Mesendoderm (in vitro differentiated cells): ENCODE results near the gene HSD17B11.
"Not testable (repeated sequence)": the region's sequence is repeated elsewhere in the genome, so short reads cannot be mapped to it uniquely, and the experiment has no call there.

ENCODE experiments used
- DNase-seq: peaks from one replicate; pipeline ENCODE4 v3.0.0; 2013
- H2AK5ac ChIP-seq: 2 replicates; pipeline ENCODE4 v1.6.1; 2013; ENCODE audit warnings: low read length, inconsistent platforms
- H2BK120ac ChIP-seq: 2 replicates; pipeline ENCODE4 v1.6.1; 2013; ENCODE audit warnings: low read depth, mild to moderate bottlenecking, low read length, moderate library complexity, mixed read lengths
- H2BK15ac ChIP-seq: replicated peaks from 2 replicates; pipeline ENCODE4 v1.6.1; 2013; ENCODE audit warnings: low read depth, mild to moderate bottlenecking, moderate library complexity
- H2BK5ac ChIP-seq: 2 replicates; pipeline ENCODE4 v1.6.1; 2013; ENCODE audit warnings: low read length, inconsistent platforms
- H3K18ac ChIP-seq: 2 replicates; pipeline ENCODE4 v1.6.1; 2013; ENCODE audit warnings: mild to moderate bottlenecking, low read length, mixed read lengths
- H3K23ac ChIP-seq: one replicate; pipeline ENCODE4 v1.6.1; 2013; ENCODE audit warnings: low read length
- H3K27ac ChIP-seq: 2 replicates; pipeline ENCODE4 v1.5.1; 2013; ENCODE audit warnings: low read depth, mild to moderate bottlenecking, inconsistent platforms, low read length, moderate library complexity
- H3K27me3 ChIP-seq: 2 replicates; pipeline ENCODE4 v1.6.1; 2013; ENCODE audit warnings: low read length, control low read depth, mild to moderate bottlenecking, inconsistent platforms; ENCODE audit not compliant: insufficient read depth, poor library complexity
- H3K36me3 ChIP-seq: 2 replicates; pipeline ENCODE4 v1.6.1; 2013; ENCODE audit warnings: low read length, inconsistent platforms; ENCODE audit not compliant: control insufficient read depth, insufficient read depth
- H3K4ac ChIP-seq: one replicate; pipeline ENCODE4 v1.6.1; 2013; ENCODE audit warnings: low read depth, mild to moderate bottlenecking, low read length, moderate library complexity
- H3K4me1 ChIP-seq: 2 replicates; pipeline ENCODE4 v1.6.1; 2013; ENCODE audit warnings: low read depth, low read length, inconsistent platforms; ENCODE audit not compliant: control insufficient read depth
- H3K4me2 ChIP-seq: 2 replicates; pipeline ENCODE4 v1.6.1; 2013; ENCODE audit warnings: low read length
- H3K4me3 ChIP-seq: 2 replicates; pipeline ENCODE4 v1.5.1; 2013; ENCODE audit warnings: mild to moderate bottlenecking, low read length
- H3K56ac ChIP-seq: one replicate; pipeline ENCODE4 v1.6.1; 2013; ENCODE audit warnings: low read length
- H3K79me1 ChIP-seq: 2 replicates; pipeline ENCODE4 v1.6.1; 2013; ENCODE audit warnings: low read length, inconsistent platforms
- H3K79me2 ChIP-seq: 2 replicates; pipeline ENCODE4 v1.6.1; 2013; ENCODE audit warnings: mild to moderate bottlenecking, low read length; ENCODE audit not compliant: control insufficient read depth, insufficient read depth
- H3K9ac ChIP-seq: 2 replicates; pipeline ENCODE4 v1.6.1; 2013; ENCODE audit warnings: low read length, inconsistent platforms
- H4K5ac ChIP-seq: one replicate; pipeline ENCODE4 v1.6.1; 2013; ENCODE audit warnings: low read length
- H4K8ac ChIP-seq: one replicate; pipeline ENCODE4 v1.6.1; 2013; ENCODE audit warnings: low read depth, mild to moderate bottlenecking, control low read depth, low read length, moderate library complexity
- WGBS: extraction: QIAGEN DNeasy Blood & Tissue Kit; methylation state at CpG from one replicate; pipeline ENCODE4 v1.1.7; 2013; ENCODE audit warnings: low lambda C conversion rate, missing lambda C conversion rate; ENCODE audit not compliant: insufficient coverage; ENCODE audit errors: extremely low coverage; 5-methylcytosine and 5-hydroxymethylcytosine counted together

The HSD17B11 gene

DNA sequence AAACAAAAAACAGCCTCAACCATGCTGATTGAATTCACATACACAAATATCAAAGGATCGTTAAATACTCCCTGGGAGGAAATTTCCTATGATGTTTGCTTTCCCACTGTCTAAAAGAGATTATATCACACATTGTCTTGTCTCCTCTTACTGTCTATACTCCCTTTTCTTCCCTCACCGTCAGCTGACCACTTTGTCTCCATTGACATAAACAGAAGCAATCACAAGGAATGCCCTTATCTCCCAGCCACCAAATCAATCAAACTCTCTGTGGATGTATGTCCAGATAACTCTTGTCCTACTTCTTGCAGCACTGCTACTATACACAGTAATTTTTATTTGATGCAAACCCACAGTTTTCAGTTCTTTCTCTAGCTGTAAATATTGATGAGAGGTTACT lies 19.2 kb upstream of the HSD17B11 start:
- no peaks in the 10 kb centered on the region for H3K4me1 ChIP-seq
- H3K79me2 ChIP-seq, result no peaks in the 10 kb centered on the region
- H3K9ac ChIP-seq, result no peak overlapping the region
- H2BK5ac ChIP-seq, result no peak overlapping the region
- H3K79me1 ChIP-seq, result no peaks in the 10 kb centered on the region
- H3K23ac ChIP-seq, result no peak overlapping the region
- H2BK15ac ChIP-seq, result no peak overlapping the region
- no peak for DNase-seq
- H3K4me3 ChIP-seq, result no peak overlapping the region
- no peak overlapping the region for H3K18ac ChIP-seq
- no peaks in the 10 kb centered on the region for H3K36me3 ChIP-seq
- no peak overlapping the region for H3K27ac ChIP-seq
- no peak overlapping the region for H2AK5ac ChIP-seq
- no peak overlapping the region for H4K8ac ChIP-seq
- WGBS, result no CpG with 5 or more reads among the region's 2 CpGs
- no peaks in the 10 kb centered on the region for H3K27me3 ChIP-seq
- H3K4me2 ChIP-seq, result no peak overlapping the region
- no peak overlapping the region for H4K5ac ChIP-seq
- no peak overlapping the region for H3K4ac ChIP-seq
- no peak overlapping the region for H2BK120ac ChIP-seq
- H3K56ac ChIP-seq, result no peak overlapping the region

DNA sequence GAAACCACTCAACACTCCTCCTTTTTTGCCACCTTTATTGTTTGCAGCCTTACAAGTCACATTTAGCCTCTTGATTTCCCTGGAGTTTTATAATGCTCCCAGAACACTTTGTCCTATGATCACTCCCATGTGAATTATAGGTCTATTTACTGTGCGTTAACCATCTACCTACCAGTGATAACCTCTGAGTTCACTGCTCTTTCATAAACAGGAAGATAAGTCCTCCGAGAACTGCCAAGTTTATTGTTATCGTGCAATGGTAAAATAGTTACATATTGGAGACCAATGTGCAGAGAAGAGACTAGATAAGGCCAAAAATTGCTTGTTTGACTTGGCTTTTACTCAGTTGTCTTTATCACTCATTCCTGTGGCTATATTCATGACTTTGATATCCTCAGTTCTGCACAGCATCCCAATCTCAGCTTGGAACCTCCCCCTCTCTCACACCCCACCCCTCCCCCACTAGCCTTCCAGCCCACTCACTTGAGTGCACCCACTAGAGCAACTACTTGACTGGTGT lies 18.5 kb upstream of the HSD17B11 start:
- no peak overlapping the region for H4K8ac ChIP-seq
- H2AK5ac ChIP-seq, result no peak overlapping the region
- no peak overlapping the region for H3K9ac ChIP-seq
- no peak overlapping the region for H2BK15ac ChIP-seq
- no peaks in the 10 kb centered on the region for H3K4me1 ChIP-seq
- no peak overlapping the region for H3K27ac ChIP-seq
- no peak overlapping the region for H4K5ac ChIP-seq
- H3K79me1 ChIP-seq, result no peaks in the 10 kb centered on the region
- H3K4me3 ChIP-seq, result no peak overlapping the region
- DNase-seq, result no peak
- H3K4me2 ChIP-seq, result no peak overlapping the region
- no peak overlapping the region for H2BK120ac ChIP-seq
- H3K27me3 ChIP-seq, result no peaks in the 10 kb centered on the region
- WGBS, result no CpG with 5 or more reads among the region's 3 CpGs
- H3K79me2 ChIP-seq, result no peaks in the 10 kb centered on the region
- no peak overlapping the region for H3K56ac ChIP-seq
- no peak overlapping the region for H3K18ac ChIP-seq
- no peak overlapping the region for H2BK5ac ChIP-seq
- no peak overlapping the region for H3K23ac ChIP-seq
- H3K36me3 ChIP-seq, result no peaks in the 10 kb centered on the region
- no peak overlapping the region for H3K4ac ChIP-seq

DNA sequence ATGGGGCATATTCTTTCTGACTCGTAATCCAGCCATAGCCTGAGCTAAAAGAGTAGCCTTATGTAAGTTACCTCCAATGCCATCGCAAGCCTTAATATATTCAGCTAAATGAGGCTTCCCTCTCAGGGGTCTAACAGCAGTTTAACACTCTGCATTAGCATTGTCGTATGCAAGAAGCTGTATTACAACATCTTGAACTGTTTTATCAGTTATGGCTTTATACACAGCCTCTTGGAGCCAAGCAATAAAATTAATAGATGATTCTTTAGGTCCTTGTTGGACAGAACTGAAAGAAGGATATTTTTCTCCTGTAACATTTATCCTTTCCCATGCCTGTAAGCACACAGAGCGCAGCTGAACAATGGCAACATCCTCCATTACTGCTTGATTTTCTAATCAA lies 15.9 kb upstream of the HSD17B11 start:
- H3K4me3 ChIP-seq, H2AK5ac ChIP-seq, H3K36me3 ChIP-seq, H2BK15ac ChIP-seq, H3K4me1 ChIP-seq, H3K79me2 ChIP-seq, H4K8ac ChIP-seq, H2BK5ac ChIP-seq, H3K79me1 ChIP-seq, H4K5ac ChIP-seq, H3K9ac ChIP-seq, H3K27me3 ChIP-seq, H3K27ac ChIP-seq, H3K4ac ChIP-seq, H2BK120ac ChIP-seq, H3K56ac ChIP-seq, H3K18ac ChIP-seq, H3K4me2 ChIP-seq, DNase-seq, H3K23ac ChIP-seq: not testable (repeated sequence)
- WGBS, result no CpG with 5 or more reads among the region's 4 CpGs

DNA sequence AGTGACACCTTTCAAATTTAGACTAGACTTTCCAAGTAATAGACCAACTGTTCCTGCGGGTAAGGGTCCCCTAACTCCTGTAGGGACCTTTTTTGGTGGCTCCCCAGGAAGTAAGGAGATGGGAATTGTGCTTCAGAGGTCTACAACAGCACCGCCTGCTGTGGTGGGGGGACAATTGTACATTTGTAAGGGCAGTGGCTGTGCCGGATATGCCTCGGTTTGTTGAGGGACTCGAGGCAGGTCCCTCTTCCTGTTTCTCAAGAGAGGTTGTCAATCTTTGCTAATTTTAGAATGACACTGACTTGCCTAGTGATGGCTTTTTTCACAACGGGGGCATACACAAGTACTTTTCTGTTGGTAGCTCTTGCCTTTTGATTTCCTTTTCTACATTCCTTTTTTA lies 15.5 kb upstream of the HSD17B11 start:
- Histone ChIP-seq H3K4me3 (no peak overlapping the region), H3K27me3 (no peaks in the 10 kb centered on the region), H3K79me1 (no peaks in the 10 kb centered on the region), H3K4me1 (no peaks in the 10 kb centered on the region), H3K9ac (no peak overlapping the region), H3K56ac (no peak overlapping the region), H3K36me3 (no peaks in the 10 kb centered on the region), H3K4me2 (no peak overlapping the region), H3K4ac (no peak overlapping the region), H2BK15ac (no peak overlapping the region), H2AK5ac (no peak overlapping the region), H3K27ac (no peak overlapping the region), H4K5ac (no peak overlapping the region), H3K18ac (no peak overlapping the region), H2BK5ac (no peak overlapping the region), H3K23ac (no peak overlapping the region), H2BK120ac (no peak overlapping the region), H4K8ac (no peak overlapping the region), H3K79me2 (no peaks in the 10 kb centered on the region)
- WGBS, result no CpG with 5 or more reads among the region's 6 CpGs
- DNase-seq, result no peak

DNA sequence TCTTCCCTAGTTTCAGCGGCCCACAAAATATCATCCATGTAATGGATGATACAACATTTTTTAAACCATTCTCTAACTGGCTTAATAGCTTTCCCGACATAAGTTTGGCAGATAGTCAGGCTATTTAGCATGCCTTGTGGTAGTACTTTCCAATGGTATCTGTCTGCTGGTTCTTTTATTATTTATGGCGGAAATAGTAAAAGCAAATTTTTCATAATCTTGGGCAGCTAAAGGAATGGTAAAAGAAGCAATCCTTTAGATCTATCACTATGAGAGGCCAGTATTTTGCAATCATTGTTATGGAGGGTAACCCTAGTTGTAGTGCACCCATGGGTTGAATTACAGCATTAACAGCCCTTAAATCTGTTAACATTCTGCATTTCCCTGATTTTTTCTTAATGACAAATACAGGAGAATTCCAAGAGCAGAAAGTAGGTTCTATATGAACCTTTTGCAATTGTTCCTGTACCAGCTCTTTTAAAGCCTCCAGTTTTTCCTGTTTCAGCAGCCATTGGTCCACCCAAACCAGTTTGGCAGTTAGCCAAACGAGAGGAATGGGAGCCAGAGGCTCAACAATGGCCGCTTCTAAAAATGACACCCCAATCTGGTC lies 14.3 kb upstream of the HSD17B11 start:
- H3K4me1 ChIP-seq, result no peaks in the 10 kb centered on the region
- no peak overlapping the region for H3K4me2 ChIP-seq
- no CpG with 5 or more reads among the region's 5 CpGs for WGBS
- no peak overlapping the region for H2BK5ac ChIP-seq
- H2BK120ac ChIP-seq, result no peak overlapping the region
- no peaks in the 10 kb centered on the region for H3K79me2 ChIP-seq
- no peak overlapping the region for H3K23ac ChIP-seq
- no peaks in the 10 kb centered on the region for H3K36me3 ChIP-seq
- H3K56ac ChIP-seq, result no peak overlapping the region
- no peaks in the 10 kb centered on the region for H3K27me3 ChIP-seq
- H3K18ac ChIP-seq, result no peak overlapping the region
- H3K79me1 ChIP-seq, result no peaks in the 10 kb centered on the region
- no peak overlapping the region for H3K4me3 ChIP-seq
- H2BK15ac ChIP-seq, result no peak overlapping the region
- no peak overlapping the region for H4K5ac ChIP-seq
- no peak overlapping the region for H4K8ac ChIP-seq
- H3K4ac ChIP-seq, result no peak overlapping the region
- no peak overlapping the region for H3K27ac ChIP-seq
- H2AK5ac ChIP-seq, result no peak overlapping the region
- no peak overlapping the region for H3K9ac ChIP-seq
- DNase-seq, result no peak

DNA sequence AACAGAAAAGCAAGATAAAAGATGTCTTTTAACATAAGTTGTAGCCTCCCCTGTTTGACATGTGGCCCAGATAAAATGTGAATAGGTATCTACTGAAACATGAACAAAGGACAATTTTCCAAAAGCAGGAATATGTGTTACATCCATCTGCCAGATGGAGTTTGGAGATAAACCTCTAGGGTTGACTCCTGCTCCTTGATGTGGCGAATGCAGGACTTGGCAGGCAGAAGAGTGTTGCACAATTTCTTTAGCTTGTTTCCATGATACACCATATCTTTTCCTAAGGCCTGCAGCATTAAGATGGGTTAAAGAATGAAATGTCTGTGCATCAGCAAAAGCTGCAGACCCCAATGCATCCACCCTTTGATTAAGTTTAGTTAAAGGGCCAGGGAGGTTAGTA lies 12.7 kb upstream of the HSD17B11 start:
- not testable (repeated sequence) for H4K8ac ChIP-seq, DNase-seq, H2BK120ac ChIP-seq, H3K56ac ChIP-seq, H3K18ac ChIP-seq, H2BK5ac ChIP-seq, H3K79me1 ChIP-seq, H3K9ac ChIP-seq, H3K79me2 ChIP-seq, H3K27ac ChIP-seq, H3K4ac ChIP-seq, H2AK5ac ChIP-seq, H4K5ac ChIP-seq, H3K4me2 ChIP-seq, H3K36me3 ChIP-seq, H3K4me1 ChIP-seq, H3K23ac ChIP-seq, H3K27me3 ChIP-seq, H2BK15ac ChIP-seq, H3K4me3 ChIP-seq
- no CpG with 5 or more reads among the region's 1 CpG for WGBS
